Rectal smooth muscle tissue (tissue), 1 donor: Measurements from ENCODE around the gene MMEL1.

Source experiments
- H3K27ac ChIP-seq: one replicate; pipeline ENCODE4 v1.7.0; 2013; ENCODE audit warnings: low read depth, low read length, inconsistent platforms
- H3K27me3 ChIP-seq: one replicate; pipeline ENCODE4 v1.7.0; 2013; ENCODE audit warnings: low read length; ENCODE audit not compliant: control insufficient read depth, insufficient read depth
- H3K36me3 ChIP-seq: one replicate; pipeline ENCODE4 v1.7.0; 2013; ENCODE audit warnings: low read length; ENCODE audit not compliant: control insufficient read depth, insufficient read depth
- H3K4me1 ChIP-seq: one replicate; pipeline ENCODE4 v1.7.0; 2013; ENCODE audit warnings: low read length; ENCODE audit not compliant: control insufficient read depth, insufficient read depth
- H3K4me3 ChIP-seq: one replicate; pipeline ENCODE4 v1.7.0; 2013; ENCODE audit warnings: low read length
- H3K9ac ChIP-seq: one replicate; pipeline ENCODE4 v1.7.0; 2013; ENCODE audit warnings: low read length

Gene MMEL1

DNA sequence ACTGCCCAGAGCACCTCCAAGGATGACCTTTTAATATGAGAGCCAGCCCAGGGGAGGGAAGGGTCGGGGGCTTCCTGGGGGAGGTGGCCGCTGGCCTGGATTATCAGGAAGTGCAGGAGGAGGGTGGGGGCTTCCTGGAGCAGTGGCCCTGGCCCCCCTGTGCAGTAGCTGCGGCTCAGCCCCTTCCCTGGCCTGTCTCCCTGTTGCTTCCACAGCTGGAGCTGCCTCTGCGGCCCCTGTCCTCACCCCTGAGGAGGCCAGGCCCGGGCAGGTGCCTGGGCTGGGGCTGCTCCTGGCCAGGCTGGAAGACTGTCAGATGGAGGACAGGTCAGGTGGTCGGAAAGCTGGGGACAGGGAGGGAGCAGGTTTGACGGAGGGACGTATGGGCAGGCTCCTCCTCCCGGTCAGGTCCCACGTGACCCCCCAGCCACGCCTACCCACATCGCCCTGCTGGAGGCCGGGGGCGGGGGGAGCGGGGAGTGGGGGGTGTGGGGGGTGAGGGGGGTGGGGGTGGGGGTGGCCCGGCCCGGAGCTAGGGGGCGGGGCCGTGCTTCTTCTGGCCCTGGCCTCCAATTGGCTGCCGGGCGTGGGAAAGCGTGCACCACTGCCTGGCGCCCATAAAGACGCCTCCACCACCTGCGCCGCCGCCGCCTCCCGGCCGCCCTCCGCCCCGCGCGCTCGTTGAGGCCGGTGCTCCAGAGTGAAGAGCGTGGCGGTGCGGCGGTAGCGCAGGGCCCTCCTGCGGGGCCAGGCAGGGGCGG is 86.9 kb downstream of the MMEL1 start:
- peak overlapping the region; percentile 70 for H3K4me3 ChIP-seq
- peaks cover 8% of the 10 kb centered on the region for H3K27me3 ChIP-seq
- H3K36me3 ChIP-seq, result no peaks in the 10 kb centered on the region
- H3K9ac ChIP-seq, result no peak overlapping the region
- peaks cover 4% of the 10 kb centered on the region for H3K4me1 ChIP-seq
- H3K27ac ChIP-seq, result peak overlapping the region; percentile 32

GRCh38 chr1:2544875-2545640 is 87.8 kb downstream of the MMEL1 start:
- Histone ChIP-seq H3K27me3 (peaks cover 8% of the 10 kb centered on the region), H3K4me1 (peaks cover 4% of the 10 kb centered on the region), H3K27ac (no peak overlapping the region), H3K9ac (no peak overlapping the region), H3K4me3 (no peak overlapping the region), H3K36me3 (no peaks in the 10 kb centered on the region)

DNA sequence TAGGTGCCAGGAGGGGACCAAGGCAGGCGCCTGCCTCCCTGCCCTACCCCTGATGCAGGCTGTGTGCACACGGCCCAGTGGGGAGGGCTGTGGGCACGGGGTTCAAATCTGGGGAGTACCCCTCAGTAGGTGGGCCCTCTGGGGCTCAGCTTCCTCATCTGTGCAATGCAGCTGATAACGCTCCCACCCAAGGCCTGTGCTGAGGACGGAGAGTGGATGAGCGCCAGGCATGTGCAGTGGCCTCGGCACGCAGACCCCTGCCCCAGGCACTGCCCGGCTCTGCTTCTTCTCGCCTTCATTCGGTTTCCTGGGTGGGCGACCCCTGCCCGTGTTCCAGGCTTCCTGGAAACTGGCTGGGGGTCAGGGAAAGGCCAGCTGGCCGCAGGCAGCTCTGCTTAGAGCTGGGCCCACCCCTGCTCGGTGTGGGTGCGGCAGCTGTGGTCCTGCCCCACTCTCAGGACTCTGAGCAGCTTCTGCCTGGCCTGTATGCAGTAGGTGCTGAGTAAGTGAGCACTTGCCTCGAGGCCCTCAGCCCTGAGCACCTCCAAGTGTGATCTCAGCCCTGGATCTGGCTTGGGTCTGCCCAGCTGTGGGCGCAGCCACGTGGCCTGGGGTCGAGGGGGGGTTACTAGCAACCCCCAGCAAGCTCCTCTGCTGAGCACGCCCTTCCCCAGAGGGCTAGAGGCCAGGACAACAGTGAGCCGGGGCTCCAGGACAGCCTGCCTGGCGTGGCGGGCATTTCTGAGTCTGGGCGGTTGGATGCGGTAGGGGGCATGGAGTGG is 88.5 kb downstream of the MMEL1 start:
- no peak overlapping the region for H3K9ac ChIP-seq
- H3K27ac ChIP-seq, result no peak overlapping the region
- peaks cover 4% of the 10 kb centered on the region for H3K4me1 ChIP-seq

DNA sequence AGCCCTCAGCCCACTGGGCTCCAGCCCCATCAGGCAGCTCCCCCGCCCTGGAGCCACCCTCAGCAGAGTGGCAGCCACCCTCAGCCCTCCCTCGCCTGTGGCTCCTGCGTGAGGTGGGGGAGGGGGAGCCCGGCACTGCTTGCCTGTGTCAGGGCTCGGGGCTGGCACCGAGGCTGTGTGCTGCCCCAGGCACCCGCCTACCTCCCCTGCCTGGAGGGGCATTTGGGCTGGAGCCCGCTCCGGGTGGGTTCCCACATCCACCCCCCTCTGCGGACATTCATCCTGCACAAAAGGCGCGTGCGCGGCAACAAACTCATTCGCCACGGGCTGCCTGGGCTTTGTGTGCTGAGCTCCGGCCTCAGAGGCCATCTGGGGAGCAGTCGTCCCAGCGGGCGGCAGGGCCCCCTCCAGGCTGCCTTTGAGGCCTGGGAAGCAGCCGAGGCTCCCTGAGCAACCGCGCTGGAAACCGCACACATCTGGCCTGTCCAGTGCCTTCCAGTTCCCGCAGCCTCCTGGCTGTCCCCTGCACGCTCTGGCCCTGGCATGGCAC is 89.2 kb downstream of the MMEL1 start:
- Histone ChIP-seq H3K27me3 (peaks cover 10% of the 10 kb centered on the region), H3K4me3 (no peak overlapping the region), H3K27ac (no peak overlapping the region), H3K36me3 (no peaks in the 10 kb centered on the region), H3K4me1 (no peaks in the 10 kb centered on the region), H3K9ac (no peak overlapping the region)

More for the DNA sequence above, 88.5 kb downstream of the MMEL1 start:
- Histone ChIP-seq H3K27me3 (peaks cover 10% of the 10 kb centered on the region), H3K4me3 (no peak overlapping the region), H3K36me3 (no peaks in the 10 kb centered on the region)

- Histone ChIP-seq H3K36me3 (no peaks in the 10 kb centered on the region), H3K4me3 (no peak overlapping the region), H3K9ac (no peak overlapping the region), H3K27ac (no peak overlapping the region), H3K27me3 (peaks cover 13% of the 10 kb centered on the region), H3K4me1 (no peaks in the 10 kb centered on the region)
Measured at GRCh38 chr1:2542246-2542915, 90.4 kb downstream of the MMEL1 start.

- Histone ChIP-seq H3K27me3 (peaks cover 14% of the 10 kb centered on the region), H3K27ac (no peak overlapping the region), H3K4me1 (no peaks in the 10 kb centered on the region), H3K4me3 (no peak overlapping the region), H3K9ac (no peak overlapping the region), H3K36me3 (no peaks in the 10 kb centered on the region)
Measured at GRCh38 chr1:2541619-2542245, 91.1 kb downstream of the MMEL1 start.

DNA sequence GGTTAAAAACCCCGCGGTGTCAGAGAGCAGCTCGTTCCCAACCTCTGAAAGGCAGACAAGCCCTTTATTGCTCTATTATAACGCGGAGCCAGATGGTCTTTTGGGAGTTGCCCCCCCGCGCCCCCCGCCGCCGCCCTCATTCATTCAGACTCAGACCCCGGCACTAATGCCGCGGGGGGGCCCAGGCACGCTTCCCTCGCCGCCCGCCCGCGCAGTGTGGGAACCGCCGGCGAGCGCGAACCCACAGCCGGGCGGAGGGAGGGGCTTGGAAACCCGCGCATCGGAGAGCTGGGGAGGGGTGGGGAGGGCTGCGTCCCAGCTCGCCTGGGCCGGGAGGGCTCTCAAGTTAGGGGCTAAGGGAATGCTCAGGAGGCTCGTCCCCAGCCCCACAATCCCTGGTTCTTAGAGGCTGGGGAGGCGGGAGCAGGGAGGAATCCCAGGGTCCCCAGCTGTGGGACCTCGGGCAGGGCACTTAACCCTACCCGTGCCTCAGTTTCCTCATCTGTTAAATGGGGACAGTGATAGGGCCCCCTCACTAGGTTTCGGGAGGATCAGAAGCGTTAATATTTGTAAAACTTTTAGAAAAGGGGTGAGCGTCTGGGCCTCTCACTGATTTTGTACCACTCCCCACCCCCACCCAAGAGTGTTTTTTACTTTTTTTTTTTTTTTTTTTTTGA is 91.9 kb downstream of the MMEL1 start:
- Histone ChIP-seq H3K4me3 (no peak overlapping the region), H3K9ac (no peak overlapping the region), H3K36me3 (no peaks in the 10 kb centered on the region), H3K4me1 (no peaks in the 10 kb centered on the region), H3K27me3 (peaks cover 16% of the 10 kb centered on the region), H3K27ac (no peak overlapping the region)
